Fibroblast of lung (primary cell): ENCODE results near the gene ZNF467.

Experiments
- CTCF ChIP-seq, 2 donors: IDR thresholded peaks in 1 of 2; conservative IDR thresholded peaks in 1 of 2; 1 replicate in 1 of 2; 2 replicates in 1 of 2; pipeline ENCODE4 v1.5.1; 2011 to 2012; ENCODE audit warnings: low read length in 2 of 2, control low read depth in 1 of 2, inconsistent platforms in 1 of 2, low read depth in 1 of 2, mild to moderate bottlenecking in 1 of 2
- EZH2 ChIP-seq: IDR thresholded peaks from 2 replicates; pipeline ENCODE4 v1.5.1; 2012; ENCODE audit warnings: low read length, control low read depth, mild to moderate bottlenecking; ENCODE audit errors: missing control alignments

- no peak for TF ChIP-seq EZH2
- no peak for TF ChIP-seq CTCF (conservative IDR thresholded peaks at IDR 0.05 in 1 of 2, IDR thresholded peaks at IDR 0.05 in 1 of 2; ENCODE audit: low read depth in 1 of 2, low read length in 2 of 2)
These were observed 35.8 kb upstream of the ZNF467 start for GRCh38 chr7:149809215-149809614.
